Esophagus muscularis mucosa (tissue), 3 donors: Measurements from ENCODE around the gene TEX2.

ENCODE experiments used
- POLR2A ChIP-seq: fragments of 450-650 bp; IDR thresholded peaks from one replicate; pipeline ENCODE4 v1.6.1; 2017; ENCODE audit warnings: antibody characterized with exemption, moderate library complexity, mild to moderate bottlenecking, low read depth
- TF ChIP-seq, protein P1 (sequence below), 3 experiments: fragments of 200-600 bp in 2 of 3; fragments of 450-650 bp in 1 of 3; sonication (generic) in 2 of 3; IDR thresholded peaks; one replicate each; pipeline ENCODE4 v1.5.1; 2017 to 2019; ENCODE audit warnings: antibody characterized with exemption in 3 of 3, mild to moderate bottlenecking in 2 of 3, moderate library complexity in 1 of 3

DNA sequence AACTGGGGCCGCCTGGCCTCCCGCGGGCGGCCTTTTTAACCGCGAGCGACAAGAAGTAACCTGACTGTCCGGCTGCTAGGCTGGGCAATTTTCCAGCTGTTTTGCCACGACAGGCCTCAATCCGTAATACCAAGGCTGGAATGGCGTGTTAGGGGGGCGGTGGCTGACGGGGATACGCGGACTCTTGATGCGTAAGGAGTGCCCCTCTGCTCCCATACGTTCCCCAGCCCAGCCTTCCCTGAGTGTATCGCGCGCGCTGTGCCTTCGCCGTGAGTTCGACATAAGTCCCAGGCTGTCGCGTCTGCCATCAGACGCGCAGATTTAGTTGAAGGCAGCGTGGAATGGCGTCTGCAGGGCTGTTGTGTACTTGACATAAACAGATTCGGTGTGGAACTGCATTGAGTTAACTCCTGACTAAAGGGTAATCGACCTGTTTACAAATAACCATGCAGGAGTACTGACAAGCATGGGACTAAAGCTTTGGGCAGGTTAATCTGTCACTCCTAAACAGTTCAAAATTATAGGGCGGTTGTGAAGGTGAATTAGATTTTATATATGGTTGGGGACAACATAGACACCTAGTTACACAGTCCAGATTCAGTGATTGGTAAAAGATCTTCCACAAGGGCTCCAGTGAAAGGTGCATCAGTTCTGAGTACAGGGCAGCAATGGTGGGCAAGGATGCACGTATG, 116.5 kb downstream of the TEX2 start:
- TF ChIP-seq, protein P1, sequence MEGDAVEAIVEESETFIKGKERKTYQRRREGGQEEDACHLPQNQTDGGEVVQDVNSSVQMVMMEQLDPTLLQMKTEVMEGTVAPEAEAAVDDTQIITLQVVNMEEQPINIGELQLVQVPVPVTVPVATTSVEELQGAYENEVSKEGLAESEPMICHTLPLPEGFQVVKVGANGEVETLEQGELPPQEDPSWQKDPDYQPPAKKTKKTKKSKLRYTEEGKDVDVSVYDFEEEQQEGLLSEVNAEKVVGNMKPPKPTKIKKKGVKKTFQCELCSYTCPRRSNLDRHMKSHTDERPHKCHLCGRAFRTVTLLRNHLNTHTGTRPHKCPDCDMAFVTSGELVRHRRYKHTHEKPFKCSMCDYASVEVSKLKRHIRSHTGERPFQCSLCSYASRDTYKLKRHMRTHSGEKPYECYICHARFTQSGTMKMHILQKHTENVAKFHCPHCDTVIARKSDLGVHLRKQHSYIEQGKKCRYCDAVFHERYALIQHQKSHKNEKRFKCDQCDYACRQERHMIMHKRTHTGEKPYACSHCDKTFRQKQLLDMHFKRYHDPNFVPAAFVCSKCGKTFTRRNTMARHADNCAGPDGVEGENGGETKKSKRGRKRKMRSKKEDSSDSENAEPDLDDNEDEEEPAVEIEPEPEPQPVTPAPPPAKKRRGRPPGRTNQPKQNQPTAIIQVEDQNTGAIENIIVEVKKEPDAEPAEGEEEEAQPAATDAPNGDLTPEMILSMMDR (IDR thresholded peaks at IDR 0.05), result no peak
- TF ChIP-seq POLR2A, result no peak
